ENCODE data around the gene EPHA5.

GRCh38 chr4:65658117-65658516, 12.2 kb downstream of the EPHA5 start:
- TF ChIP-seq, protein P1, sequence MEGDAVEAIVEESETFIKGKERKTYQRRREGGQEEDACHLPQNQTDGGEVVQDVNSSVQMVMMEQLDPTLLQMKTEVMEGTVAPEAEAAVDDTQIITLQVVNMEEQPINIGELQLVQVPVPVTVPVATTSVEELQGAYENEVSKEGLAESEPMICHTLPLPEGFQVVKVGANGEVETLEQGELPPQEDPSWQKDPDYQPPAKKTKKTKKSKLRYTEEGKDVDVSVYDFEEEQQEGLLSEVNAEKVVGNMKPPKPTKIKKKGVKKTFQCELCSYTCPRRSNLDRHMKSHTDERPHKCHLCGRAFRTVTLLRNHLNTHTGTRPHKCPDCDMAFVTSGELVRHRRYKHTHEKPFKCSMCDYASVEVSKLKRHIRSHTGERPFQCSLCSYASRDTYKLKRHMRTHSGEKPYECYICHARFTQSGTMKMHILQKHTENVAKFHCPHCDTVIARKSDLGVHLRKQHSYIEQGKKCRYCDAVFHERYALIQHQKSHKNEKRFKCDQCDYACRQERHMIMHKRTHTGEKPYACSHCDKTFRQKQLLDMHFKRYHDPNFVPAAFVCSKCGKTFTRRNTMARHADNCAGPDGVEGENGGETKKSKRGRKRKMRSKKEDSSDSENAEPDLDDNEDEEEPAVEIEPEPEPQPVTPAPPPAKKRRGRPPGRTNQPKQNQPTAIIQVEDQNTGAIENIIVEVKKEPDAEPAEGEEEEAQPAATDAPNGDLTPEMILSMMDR (conservative IDR thresholded peaks at IDR 0.05) = no peak
- no peak for TF ChIP-seq EZH2 (IDR thresholded peaks at IDR 0.05; ENCODE audit: low read depth)

Data from PC-9 (cell line).